Measurements from ENCODE around the gene BHLHA15. TPM values are rescaled to one million over a fixed set of nuclear protein-coding genes. Genes with fewer than 3 reads are reported as not detected.

BHLHA15 gene
- total RNA-seq, 1 experiment from 2014 or later: 5.2 TPM

DNA sequence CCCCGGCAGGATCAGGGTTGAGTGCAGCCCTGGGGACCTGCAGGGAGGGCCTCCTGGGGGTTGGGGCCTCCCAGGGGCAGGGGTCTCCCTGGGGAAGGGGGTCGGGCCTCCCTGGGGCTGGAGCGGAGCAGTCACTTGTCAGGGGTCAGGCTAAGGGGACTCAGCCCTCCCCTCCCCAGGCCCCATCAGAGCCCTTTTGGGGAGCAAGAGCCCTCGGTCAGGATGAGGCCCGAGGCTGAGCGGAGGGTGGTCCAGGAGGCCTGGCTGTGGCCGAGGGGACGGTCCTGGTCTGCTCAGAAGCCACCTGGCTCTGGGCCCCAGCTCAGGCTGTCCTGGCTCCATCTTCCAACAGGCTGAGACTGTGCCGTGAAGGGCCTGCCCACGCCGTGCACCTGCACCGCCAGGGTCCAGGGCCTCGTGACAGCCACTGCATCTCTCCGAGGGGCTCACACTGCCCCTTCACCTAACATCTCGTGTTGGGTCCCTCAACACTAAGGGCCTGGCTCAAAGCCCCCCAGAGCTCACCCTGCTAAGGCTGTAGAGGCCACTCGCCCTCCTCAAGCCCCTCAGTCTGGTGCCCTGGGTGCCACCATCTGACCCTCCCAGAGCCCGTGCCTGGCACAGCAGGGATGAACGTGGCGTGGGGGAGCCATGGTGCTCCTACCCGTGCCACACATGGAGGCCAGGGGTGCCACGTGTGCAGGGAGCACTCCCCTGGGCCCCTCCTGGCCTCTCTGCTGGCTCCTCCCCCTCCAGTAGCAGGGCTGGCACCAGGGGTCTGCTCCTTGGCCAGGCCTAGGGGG is 12.9 kb downstream of the BHLHA15 start:
- H3K9ac ChIP-seq (ENCODE audit: low read length): no peak overlapping the region
- intact Hi-C loops (cut with micrococcal nuclease): no loop called here
- ChIA-PET POLR2A (no interaction called here), CTCF (no interaction called here), RAD21 (ENCODE audit: low non-redundant PET in 1 of 2, low total read pairs in 2 of 2, uncharacterized antibody in 2 of 2, unreplicated experiment in 2 of 2) (no interaction called here)
- no peaks in the 10 kb centered on the region for H3K36me3 ChIP-seq (ENCODE audit: control insufficient read depth in 1 of 2, insufficient read depth in 2 of 2, low read length in 2 of 2)
- no TSS peak for BruUV-seq (replicated peaks)
- no peaks in the 10 kb centered on the region for H3K27me3 ChIP-seq (ENCODE audit: insufficient read depth, low read length)
- H4K20me1 ChIP-seq (ENCODE audit: insufficient read depth): no peaks in the 10 kb centered on the region
- ATAC-seq: no peak
- TF ChIP-seq SIN3A (IDR thresholded peaks at IDR 0.05; ENCODE audit: low read depth): no peak
- TF ChIP-seq ZNF274 (IDR thresholded peaks at IDR 0.05; ENCODE audit: low read depth, low read length): no peak
- TF ChIP-seq TCF7L2 (IDR thresholded peaks at IDR 0.05; ENCODE audit: borderline replicate concordance, extremely low read depth, insufficient read depth, insufficient read length): no peak
- no peak for TF ChIP-seq ZFX (IDR thresholded peaks at IDR 0.05)
- TF ChIP-seq, protein P1, sequence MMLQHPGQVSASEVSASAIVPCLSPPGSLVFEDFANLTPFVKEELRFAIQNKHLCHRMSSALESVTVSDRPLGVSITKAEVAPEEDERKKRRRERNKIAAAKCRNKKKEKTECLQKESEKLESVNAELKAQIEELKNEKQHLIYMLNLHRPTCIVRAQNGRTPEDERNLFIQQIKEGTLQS (IDR thresholded peaks at IDR 0.05): no peak
- TF ChIP-seq, protein P2, sequence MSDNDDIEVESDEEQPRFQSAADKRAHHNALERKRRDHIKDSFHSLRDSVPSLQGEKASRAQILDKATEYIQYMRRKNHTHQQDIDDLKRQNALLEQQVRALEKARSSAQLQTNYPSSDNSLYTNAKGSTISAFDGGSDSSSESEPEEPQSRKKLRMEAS (IDR thresholded peaks at IDR 0.05): no peak
- no peak for TF ChIP-seq SRF (IDR thresholded peaks at IDR 0.05; ENCODE audit: low read depth)
- TF ChIP-seq RAD21 (IDR thresholded peaks at IDR 0.05; ENCODE audit: low read depth): no peak
- no peak for TF ChIP-seq CBX3 (IDR thresholded peaks at IDR 0.05; ENCODE audit: low read depth)
- no peak for TF ChIP-seq POLR2A (IDR thresholded peaks at IDR 0.05; ENCODE audit: borderline replicate concordance, extremely low read depth, insufficient read depth, insufficient read length)
- TF ChIP-seq SP1 (IDR thresholded peaks at IDR 0.05; ENCODE audit: low read depth): no peak
- TF ChIP-seq EGR1 (IDR thresholded peaks at IDR 0.05; ENCODE audit: low read depth): no peak
- TF ChIP-seq, protein P3, sequence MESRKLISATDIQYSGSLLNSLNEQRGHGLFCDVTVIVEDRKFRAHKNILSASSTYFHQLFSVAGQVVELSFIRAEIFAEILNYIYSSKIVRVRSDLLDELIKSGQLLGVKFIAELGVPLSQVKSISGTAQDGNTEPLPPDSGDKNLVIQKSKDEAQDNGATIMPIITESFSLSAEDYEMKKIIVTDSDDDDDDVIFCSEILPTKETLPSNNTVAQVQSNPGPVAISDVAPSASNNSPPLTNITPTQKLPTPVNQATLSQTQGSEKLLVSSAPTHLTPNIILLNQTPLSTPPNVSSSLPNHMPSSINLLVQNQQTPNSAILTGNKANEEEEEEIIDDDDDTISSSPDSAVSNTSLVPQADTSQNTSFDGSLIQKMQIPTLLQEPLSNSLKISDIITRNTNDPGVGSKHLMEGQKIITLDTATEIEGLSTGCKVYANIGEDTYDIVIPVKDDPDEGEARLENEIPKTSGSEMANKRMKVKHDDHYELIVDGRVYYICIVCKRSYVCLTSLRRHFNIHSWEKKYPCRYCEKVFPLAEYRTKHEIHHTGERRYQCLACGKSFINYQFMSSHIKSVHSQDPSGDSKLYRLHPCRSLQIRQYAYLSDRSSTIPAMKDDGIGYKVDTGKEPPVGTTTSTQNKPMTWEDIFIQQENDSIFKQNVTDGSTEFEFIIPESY (IDR thresholded peaks at IDR 0.05; ENCODE audit: extremely low read depth, insufficient replicate concordance, low read length): no peak
- TF ChIP-seq JUND (IDR thresholded peaks at IDR 0.05): no peak
- TF ChIP-seq EZH2 (IDR thresholded peaks at IDR 0.05): no peak
- TF ChIP-seq, protein P4, sequence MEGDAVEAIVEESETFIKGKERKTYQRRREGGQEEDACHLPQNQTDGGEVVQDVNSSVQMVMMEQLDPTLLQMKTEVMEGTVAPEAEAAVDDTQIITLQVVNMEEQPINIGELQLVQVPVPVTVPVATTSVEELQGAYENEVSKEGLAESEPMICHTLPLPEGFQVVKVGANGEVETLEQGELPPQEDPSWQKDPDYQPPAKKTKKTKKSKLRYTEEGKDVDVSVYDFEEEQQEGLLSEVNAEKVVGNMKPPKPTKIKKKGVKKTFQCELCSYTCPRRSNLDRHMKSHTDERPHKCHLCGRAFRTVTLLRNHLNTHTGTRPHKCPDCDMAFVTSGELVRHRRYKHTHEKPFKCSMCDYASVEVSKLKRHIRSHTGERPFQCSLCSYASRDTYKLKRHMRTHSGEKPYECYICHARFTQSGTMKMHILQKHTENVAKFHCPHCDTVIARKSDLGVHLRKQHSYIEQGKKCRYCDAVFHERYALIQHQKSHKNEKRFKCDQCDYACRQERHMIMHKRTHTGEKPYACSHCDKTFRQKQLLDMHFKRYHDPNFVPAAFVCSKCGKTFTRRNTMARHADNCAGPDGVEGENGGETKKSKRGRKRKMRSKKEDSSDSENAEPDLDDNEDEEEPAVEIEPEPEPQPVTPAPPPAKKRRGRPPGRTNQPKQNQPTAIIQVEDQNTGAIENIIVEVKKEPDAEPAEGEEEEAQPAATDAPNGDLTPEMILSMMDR (IDR thresholded peaks at IDR 0.05 in 2 of 3, conservative IDR thresholded peaks at IDR 0.05 in 1 of 3; ENCODE audit: borderline replicate concordance in 1 of 3, insufficient read depth in 1 of 3, low read depth in 2 of 3, low read length in 2 of 3): no peak
- TF ChIP-seq POLR2AphosphoS5 (IDR thresholded peaks at IDR 0.05; ENCODE audit: low read depth, low read length): no peak
- TF ChIP-seq YY1 (IDR thresholded peaks at IDR 0.05; ENCODE audit: extremely low read depth, insufficient replicate concordance, low read depth, low read length): no peak
- TF ChIP-seq, protein P5, sequence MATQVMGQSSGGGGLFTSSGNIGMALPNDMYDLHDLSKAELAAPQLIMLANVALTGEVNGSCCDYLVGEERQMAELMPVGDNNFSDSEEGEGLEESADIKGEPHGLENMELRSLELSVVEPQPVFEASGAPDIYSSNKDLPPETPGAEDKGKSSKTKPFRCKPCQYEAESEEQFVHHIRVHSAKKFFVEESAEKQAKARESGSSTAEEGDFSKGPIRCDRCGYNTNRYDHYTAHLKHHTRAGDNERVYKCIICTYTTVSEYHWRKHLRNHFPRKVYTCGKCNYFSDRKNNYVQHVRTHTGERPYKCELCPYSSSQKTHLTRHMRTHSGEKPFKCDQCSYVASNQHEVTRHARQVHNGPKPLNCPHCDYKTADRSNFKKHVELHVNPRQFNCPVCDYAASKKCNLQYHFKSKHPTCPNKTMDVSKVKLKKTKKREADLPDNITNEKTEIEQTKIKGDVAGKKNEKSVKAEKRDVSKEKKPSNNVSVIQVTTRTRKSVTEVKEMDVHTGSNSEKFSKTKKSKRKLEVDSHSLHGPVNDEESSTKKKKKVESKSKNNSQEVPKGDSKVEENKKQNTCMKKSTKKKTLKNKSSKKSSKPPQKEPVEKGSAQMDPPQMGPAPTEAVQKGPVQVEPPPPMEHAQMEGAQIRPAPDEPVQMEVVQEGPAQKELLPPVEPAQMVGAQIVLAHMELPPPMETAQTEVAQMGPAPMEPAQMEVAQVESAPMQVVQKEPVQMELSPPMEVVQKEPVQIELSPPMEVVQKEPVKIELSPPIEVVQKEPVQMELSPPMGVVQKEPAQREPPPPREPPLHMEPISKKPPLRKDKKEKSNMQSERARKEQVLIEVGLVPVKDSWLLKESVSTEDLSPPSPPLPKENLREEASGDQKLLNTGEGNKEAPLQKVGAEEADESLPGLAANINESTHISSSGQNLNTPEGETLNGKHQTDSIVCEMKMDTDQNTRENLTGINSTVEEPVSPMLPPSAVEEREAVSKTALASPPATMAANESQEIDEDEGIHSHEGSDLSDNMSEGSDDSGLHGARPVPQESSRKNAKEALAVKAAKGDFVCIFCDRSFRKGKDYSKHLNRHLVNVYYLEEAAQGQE (IDR thresholded peaks at IDR 0.05; ENCODE audit: low read depth): no peak
- H3K27ac ChIP-seq (ENCODE audit: low read depth, low read length): no peak overlapping the region
- DNase-seq (ENCODE audit: low read depth, low spot score): no peak
- no peaks in the 10 kb centered on the region for H3K9me2 ChIP-seq (ENCODE audit: insufficient read depth)
- no peaks in the 10 kb centered on the region for H3K79me2 ChIP-seq (ENCODE audit: insufficient read depth, low read length)
- H3K4me1 ChIP-seq (ENCODE audit: control insufficient read depth in 1 of 2, insufficient read depth in 2 of 2, low read length in 2 of 2): no peaks in the 10 kb centered on the region
- H3K4me2 ChIP-seq (ENCODE audit: low read length): no peak overlapping the region
- no peak overlapping the region for H2AFZ ChIP-seq (ENCODE audit: low read depth, low read length, poor library complexity, severe bottlenecking)
- no peaks in the 10 kb centered on the region for H3K9me3 ChIP-seq (ENCODE audit: control insufficient read depth in 1 of 2, insufficient read depth in 1 of 2, low read depth in 1 of 2, low read length in 2 of 2)
- no peak overlapping the region for H3K4me3 ChIP-seq (replicated peaks in 1 of 2; ENCODE audit: low read depth in 1 of 2, low read length in 2 of 2)
